ES-I3 (cell line): ENCODE data around the gene MAGI2.

ENCODE experiments used
- H3K36me3 ChIP-seq: 2 replicates; pipeline ENCODE4 v1.6.1; 2013; ENCODE audit warnings: mild to moderate bottlenecking, low read length, control low read depth, moderate library complexity; ENCODE audit not compliant: insufficient read depth
- H3K4me1 ChIP-seq: 2 replicates; pipeline ENCODE4 v1.6.1; 2013; ENCODE audit warnings: mild to moderate bottlenecking, control low read depth, low read length; ENCODE audit not compliant: insufficient read depth
- H3K9ac ChIP-seq: 2 replicates; pipeline ENCODE4 v1.6.1; 2013; ENCODE audit warnings: low read depth, mild to moderate bottlenecking, low read length, moderate library complexity
- H3K9me3 ChIP-seq: 2 replicates; pipeline ENCODE4 v1.6.1; 2013; ENCODE audit warnings: mild to moderate bottlenecking, low read length, moderate library complexity; ENCODE audit not compliant: control insufficient read depth, insufficient read depth

The MAGI2 gene

GRCh38 chr7:78499283-78499682 is 954.2 kb downstream of the MAGI2 start:
- Histone ChIP-seq H3K36me3 (no peaks in the 10 kb centered on the region), H3K4me1 (peaks cover 5% of the 10 kb centered on the region; the same call in 1 of the 2 replicates), H3K9me3 (no peaks in the 10 kb centered on the region), H3K9ac (no peak overlapping the region)

- Histone ChIP-seq H3K9me3 (no peaks in the 10 kb centered on the region), H3K4me1 (peaks cover 8% of the 10 kb centered on the region; the same call in 1 of the 2 replicates), H3K9ac (no peak overlapping the region), H3K36me3 (no peaks in the 10 kb centered on the region)
Measured at GRCh38 chr7:78497728-78498427, 955.6 kb downstream of the MAGI2 start.

GRCh38 chr7:78496096-78496630 is 957.3 kb downstream of the MAGI2 start:
- H3K4me1 ChIP-seq, result peaks cover 10% of the 10 kb centered on the region; the same call in 1 of the 2 replicates
- no peaks in the 10 kb centered on the region for H3K36me3 ChIP-seq

GRCh38 chr7:78493401-78493800 is 960.1 kb downstream of the MAGI2 start:
- no peaks in the 10 kb centered on the region for H3K9me3 ChIP-seq
- H3K4me1 ChIP-seq, result peaks cover 21% of the 10 kb centered on the region; the same call in 1 of the 2 replicates
- H3K36me3 ChIP-seq, result no peaks in the 10 kb centered on the region
- H3K9ac ChIP-seq, result no peak overlapping the region

More at GRCh38 chr7:78496096-78496630, 957.3 kb downstream of the MAGI2 start:
- Histone ChIP-seq H3K9me3 (no peaks in the 10 kb centered on the region), H3K9ac (no peak overlapping the region)

- peaks cover 21% of the 10 kb centered on the region; the same call in 1 of the 2 replicates for H3K4me1 ChIP-seq
- H3K9ac ChIP-seq, result no peak overlapping the region
- no peaks in the 10 kb centered on the region for H3K36me3 ChIP-seq
- no peaks in the 10 kb centered on the region for H3K9me3 ChIP-seq
Measured at GRCh38 chr7:78492146-78492545, 961.3 kb downstream of the MAGI2 start.

- H3K9me3 ChIP-seq, result no peaks in the 10 kb centered on the region
- no peaks in the 10 kb centered on the region for H3K36me3 ChIP-seq
- H3K9ac ChIP-seq, result no peak overlapping the region
- H3K4me1 ChIP-seq, result peaks cover 17% of the 10 kb centered on the region; the same call in 1 of the 2 replicates
Measured at GRCh38 chr7:78490524-78490923, 962.9 kb downstream of the MAGI2 start.

- Histone ChIP-seq H3K9ac (no peak overlapping the region), H3K9me3 (no peaks in the 10 kb centered on the region), H3K36me3 (no peaks in the 10 kb centered on the region), H3K4me1 (peaks cover 17% of the 10 kb centered on the region; the same call in 1 of the 2 replicates)
Measured at GRCh38 chr7:78489476-78490240, 963.8 kb downstream of the MAGI2 start.

- Histone ChIP-seq H3K4me1 (peaks cover 13% of the 10 kb centered on the region; the same call in 1 of the 2 replicates), H3K9ac (no peak overlapping the region), H3K36me3 (no peaks in the 10 kb centered on the region), H3K9me3 (no peaks in the 10 kb centered on the region)
Measured at GRCh38 chr7:78487464-78487863, 966.0 kb downstream of the MAGI2 start.

- Histone ChIP-seq H3K36me3 (no peaks in the 10 kb centered on the region), H3K9me3 (no peaks in the 10 kb centered on the region), H3K9ac (no peak overlapping the region), H3K4me1 (no peaks in the 10 kb centered on the region)
Measured at GRCh38 chr7:78479348-78479747, 974.1 kb downstream of the MAGI2 start.

GRCh38 chr7:78476851-78477405 is 976.5 kb downstream of the MAGI2 start:
- H3K4me1 ChIP-seq, result peaks cover 4% of the 10 kb centered on the region; the same call in 1 of the 2 replicates
- no peak overlapping the region for H3K9ac ChIP-seq
- no peaks in the 10 kb centered on the region for H3K9me3 ChIP-seq
- H3K36me3 ChIP-seq, result no peaks in the 10 kb centered on the region

- Histone ChIP-seq H3K4me1 (peaks cover 4% of the 10 kb centered on the region; the same call in 1 of the 2 replicates), H3K9me3 (no peaks in the 10 kb centered on the region), H3K9ac (no peak overlapping the region)
Measured at GRCh38 chr7:78473571-78474301, 979.7 kb downstream of the MAGI2 start.

GRCh38 chr7:78473021-78473420 is 980.4 kb downstream of the MAGI2 start:
- Histone ChIP-seq H3K4me1 (peaks cover 4% of the 10 kb centered on the region; the same call in 1 of the 2 replicates), H3K36me3 (no peaks in the 10 kb centered on the region), H3K9me3 (no peaks in the 10 kb centered on the region), H3K9ac (no peak overlapping the region)

More at GRCh38 chr7:78473571-78474301, 979.7 kb downstream of the MAGI2 start:
- H3K36me3 ChIP-seq, result no peaks in the 10 kb centered on the region

GRCh38 chr7:78472519-78472918 is 980.9 kb downstream of the MAGI2 start:
- Histone ChIP-seq H3K4me1 (peaks cover 4% of the 10 kb centered on the region; the same call in 1 of the 2 replicates), H3K9ac (no peak overlapping the region), H3K9me3 (no peaks in the 10 kb centered on the region), H3K36me3 (no peaks in the 10 kb centered on the region)

- Histone ChIP-seq H3K4me1 (peaks cover 9% of the 10 kb centered on the region), H3K9ac (no peak overlapping the region), H3K9me3 (no peaks in the 10 kb centered on the region), H3K36me3 (no peaks in the 10 kb centered on the region)
Measured at GRCh38 chr7:78465894-78466293, 987.6 kb downstream of the MAGI2 start.
